ENCODE results near the gene CFAP161.

- TF ChIP-seq CTCF (IDR thresholded peaks at IDR 0.05; ENCODE audit: low read length) (no peak), EZH2 (IDR thresholded peaks at IDR 0.05; ENCODE audit: borderline replicate concordance, low read length) (no peak)
These were observed 22.3 kb upstream of the CFAP161 start for GRCh38 chr15:81111510-81112470.

All from OCI-LY1 (cell line).